ENCODE data around the gene GPR39.

The GPR39 gene

DNA sequence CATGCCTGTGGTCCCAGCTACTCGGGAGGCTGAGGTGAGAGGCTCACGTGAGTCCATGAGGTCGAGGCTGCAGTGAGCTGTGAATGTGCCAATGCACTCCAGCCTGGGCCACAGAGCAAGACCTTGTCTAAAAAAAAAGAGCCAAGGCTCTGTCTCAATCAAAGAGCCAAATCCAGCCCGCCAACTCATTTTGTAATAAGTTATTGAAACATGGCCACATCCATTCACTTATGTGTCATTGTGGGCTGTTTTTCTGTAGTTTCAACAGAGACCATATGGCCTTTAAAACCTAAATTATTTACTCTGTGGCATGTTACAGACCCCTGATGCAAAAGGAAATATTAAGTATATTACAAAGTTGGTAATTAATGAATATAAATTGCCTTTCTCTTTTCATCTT is 60.8 kb downstream of the GPR39 start:
- Mint-ChIP-seq H3K36me3 (ENCODE audit: low read depth) (no peaks in the 10 kb centered on the region), H3K27ac (no peak overlapping the region), H3K4me1 (no peaks in the 10 kb centered on the region), H3K4me3 (no peak overlapping the region), H3K9me3 (no peaks in the 10 kb centered on the region), H3K27me3 (ENCODE audit: low read depth, poor library complexity) (peaks cover 2% of the 10 kb centered on the region)
- DNase-seq, result no peak
- TF ChIP-seq, protein P1, sequence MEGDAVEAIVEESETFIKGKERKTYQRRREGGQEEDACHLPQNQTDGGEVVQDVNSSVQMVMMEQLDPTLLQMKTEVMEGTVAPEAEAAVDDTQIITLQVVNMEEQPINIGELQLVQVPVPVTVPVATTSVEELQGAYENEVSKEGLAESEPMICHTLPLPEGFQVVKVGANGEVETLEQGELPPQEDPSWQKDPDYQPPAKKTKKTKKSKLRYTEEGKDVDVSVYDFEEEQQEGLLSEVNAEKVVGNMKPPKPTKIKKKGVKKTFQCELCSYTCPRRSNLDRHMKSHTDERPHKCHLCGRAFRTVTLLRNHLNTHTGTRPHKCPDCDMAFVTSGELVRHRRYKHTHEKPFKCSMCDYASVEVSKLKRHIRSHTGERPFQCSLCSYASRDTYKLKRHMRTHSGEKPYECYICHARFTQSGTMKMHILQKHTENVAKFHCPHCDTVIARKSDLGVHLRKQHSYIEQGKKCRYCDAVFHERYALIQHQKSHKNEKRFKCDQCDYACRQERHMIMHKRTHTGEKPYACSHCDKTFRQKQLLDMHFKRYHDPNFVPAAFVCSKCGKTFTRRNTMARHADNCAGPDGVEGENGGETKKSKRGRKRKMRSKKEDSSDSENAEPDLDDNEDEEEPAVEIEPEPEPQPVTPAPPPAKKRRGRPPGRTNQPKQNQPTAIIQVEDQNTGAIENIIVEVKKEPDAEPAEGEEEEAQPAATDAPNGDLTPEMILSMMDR (IDR thresholded peaks at IDR 0.05), result no peak

DNA sequence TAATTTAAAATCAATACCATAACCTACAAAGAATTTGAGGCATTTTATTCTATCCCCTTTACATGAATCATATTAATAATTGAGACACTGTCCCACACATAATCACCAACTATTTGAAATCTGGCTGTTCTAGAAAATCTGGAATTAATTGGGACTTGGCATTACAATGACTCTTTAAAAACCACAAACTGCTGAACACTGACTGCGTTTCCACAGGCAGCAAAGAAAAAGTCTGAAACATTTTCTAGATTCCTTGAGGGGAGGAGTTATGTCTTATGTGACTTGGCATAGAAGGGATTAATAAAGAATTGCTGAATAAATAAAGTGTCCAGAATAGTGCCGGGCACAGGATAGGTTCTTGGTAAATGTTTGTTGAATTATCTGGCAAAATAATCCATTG is 61.4 kb downstream of the GPR39 start:
- TF ChIP-seq, protein P1 (IDR thresholded peaks at IDR 0.05), result no peak

DNA sequence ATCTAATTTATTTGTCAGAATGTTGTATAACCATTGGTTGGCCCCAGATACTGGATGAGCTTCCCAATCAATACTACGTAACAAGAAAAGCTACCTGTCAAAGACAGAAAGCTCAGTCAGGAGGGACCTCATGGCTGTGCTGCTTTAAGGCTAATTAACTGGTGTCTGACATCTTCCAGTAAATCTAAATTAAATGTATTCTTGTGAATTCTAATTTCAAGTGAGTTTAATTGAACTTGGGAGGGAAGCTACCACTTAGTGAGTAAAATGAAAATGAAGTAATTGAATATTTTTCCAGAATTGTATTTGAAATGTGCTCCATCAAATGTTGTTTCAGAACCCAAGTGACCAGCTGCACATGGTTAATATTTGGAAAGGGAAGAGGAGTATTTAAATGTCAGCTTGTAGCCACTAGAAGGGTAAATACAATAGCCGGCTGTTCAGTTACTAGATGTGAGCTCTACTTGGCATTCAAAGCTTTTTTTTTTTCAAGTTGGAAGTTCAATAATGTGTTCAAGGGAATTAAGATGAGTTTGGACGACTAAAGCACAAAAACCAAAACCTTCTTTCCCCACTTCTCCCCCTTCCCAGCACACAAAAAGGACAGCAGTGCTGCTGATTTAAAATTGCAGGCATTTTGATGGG is 62.0 kb downstream of the GPR39 start:
- no peak for DNase-seq
- Mint-ChIP-seq H3K36me3 (ENCODE audit: low read depth) (no peaks in the 10 kb centered on the region), H3K4me1 (no peaks in the 10 kb centered on the region), H3K27me3 (ENCODE audit: low read depth, poor library complexity) (peaks cover 2% of the 10 kb centered on the region), H3K4me3 (no peak overlapping the region), H3K9me3 (no peaks in the 10 kb centered on the region), H3K27ac (no peak overlapping the region)
- TF ChIP-seq, protein P1 (IDR thresholded peaks at IDR 0.05), result no peak

More for the DNA sequence above, 61.4 kb downstream of the GPR39 start:
- H3K4me1 Mint-ChIP-seq, result no peaks in the 10 kb centered on the region
- no peak overlapping the region for H3K4me3 Mint-ChIP-seq
- peaks cover 2% of the 10 kb centered on the region for H3K27me3 Mint-ChIP-seq (ENCODE audit: low read depth, poor library complexity)
- H3K36me3 Mint-ChIP-seq (ENCODE audit: low read depth), result no peaks in the 10 kb centered on the region
- no peaks in the 10 kb centered on the region for H3K9me3 Mint-ChIP-seq
- no peak overlapping the region for H3K27ac Mint-ChIP-seq
- DNase-seq, result no peak

DNA sequence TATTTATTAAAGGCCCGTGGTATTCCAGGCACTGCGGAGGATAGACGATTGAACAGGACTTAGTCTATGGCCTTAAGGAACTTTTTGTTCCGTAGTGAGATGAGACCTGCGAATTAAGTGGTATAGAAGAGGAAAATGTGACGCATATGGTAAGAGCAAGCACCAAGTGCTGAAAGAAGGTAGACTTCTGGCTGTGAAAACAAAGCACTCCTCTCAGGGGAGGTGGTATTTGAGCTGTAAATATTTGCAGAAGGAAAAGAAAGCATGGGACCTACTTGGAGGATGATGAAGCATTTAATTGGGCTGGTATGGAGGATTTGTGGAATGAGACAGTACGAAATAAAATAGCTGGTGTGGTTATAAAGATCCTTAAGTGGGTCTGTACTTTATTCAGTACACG is 62.5 kb downstream of the GPR39 start:
- TF ChIP-seq, protein P1 (IDR thresholded peaks at IDR 0.05), result no peak
- Mint-ChIP-seq H3K4me1 (no peaks in the 10 kb centered on the region), H3K9me3 (no peaks in the 10 kb centered on the region), H3K36me3 (ENCODE audit: low read depth) (no peaks in the 10 kb centered on the region), H3K27me3 (ENCODE audit: low read depth, poor library complexity) (peaks cover 2% of the 10 kb centered on the region), H3K4me3 (no peak overlapping the region), H3K27ac (no peak overlapping the region)
- no peak for DNase-seq

DNA sequence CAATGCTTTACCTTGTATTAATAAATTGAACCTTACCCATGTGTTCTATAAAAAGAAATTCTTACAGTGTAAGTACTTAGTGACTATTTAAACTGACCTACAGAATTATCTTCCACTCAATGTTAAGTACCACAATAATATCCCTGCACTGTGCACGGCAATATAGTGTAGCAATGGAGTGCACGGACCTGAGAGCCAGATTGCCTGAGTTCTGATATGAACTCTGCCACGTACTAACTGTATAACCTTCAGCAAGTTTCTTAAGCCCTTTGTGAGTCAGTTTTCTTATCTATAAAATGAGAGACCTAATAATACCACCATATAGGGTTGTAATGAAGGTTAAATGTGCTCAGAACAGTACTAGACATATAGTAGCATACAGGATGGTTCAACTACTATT is 66.2 kb downstream of the GPR39 start:
- no peak overlapping the region for H3K27ac Mint-ChIP-seq
- H3K4me3 Mint-ChIP-seq, result no peak overlapping the region
- H3K36me3 Mint-ChIP-seq (ENCODE audit: low read depth), result no peaks in the 10 kb centered on the region
- H3K9me3 Mint-ChIP-seq, result no peaks in the 10 kb centered on the region
- TF ChIP-seq, protein P1 (IDR thresholded peaks at IDR 0.05), result no peak
- H3K27me3 Mint-ChIP-seq (ENCODE audit: low read depth, poor library complexity), result peaks cover 15% of the 10 kb centered on the region
- no peaks in the 10 kb centered on the region for H3K4me1 Mint-ChIP-seq
- DNase-seq, result no peak

DNA sequence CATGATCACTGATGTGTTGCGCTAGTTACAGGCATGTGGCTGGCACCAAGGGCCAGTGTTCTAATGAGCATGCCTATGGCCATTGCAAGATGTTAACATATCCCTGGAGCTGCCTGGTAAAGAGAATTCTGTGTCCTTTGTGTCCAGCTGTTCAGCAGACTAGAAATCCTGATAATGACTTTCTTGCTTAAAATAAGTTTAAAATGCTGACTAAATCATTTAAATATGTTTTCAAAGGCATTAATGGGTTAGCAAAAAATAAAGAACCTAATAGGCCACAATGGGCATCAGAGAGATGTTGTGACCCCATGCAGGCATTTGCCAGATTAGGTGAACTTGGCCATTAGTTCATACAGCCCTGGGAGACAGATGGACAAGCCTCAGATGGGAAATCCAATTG is 67.5 kb downstream of the GPR39 start:
- TF ChIP-seq, protein P1 (IDR thresholded peaks at IDR 0.05), result no peak
- no peak overlapping the region for H3K27ac Mint-ChIP-seq
- peaks cover 15% of the 10 kb centered on the region for H3K27me3 Mint-ChIP-seq (ENCODE audit: low read depth, poor library complexity)
- no peaks in the 10 kb centered on the region for H3K9me3 Mint-ChIP-seq
- DNase-seq, result no peak
- H3K4me3 Mint-ChIP-seq, result no peak overlapping the region
- no peaks in the 10 kb centered on the region for H3K36me3 Mint-ChIP-seq (ENCODE audit: low read depth)
- no peaks in the 10 kb centered on the region for H3K4me1 Mint-ChIP-seq
